ENCODE results near the gene TIGIT.

- TF ChIP-seq GATA2 (IDR thresholded peaks at IDR 0.05; ENCODE audit: low read depth, low read length) (no peak), GATA3 (IDR thresholded peaks at IDR 0.05; ENCODE audit: low read depth, low read length) (no peak)
Measured at GRCh38 chr3:114270019-114270418, 23.8 kb upstream of the TIGIT start.
